ENCODE results near the gene LY6G6D.

Gene LY6G6D

GRCh38 chr6:31676904-31677303 lies 38.2 kb upstream of the LY6G6D start:
- H3K27me3 ChIP-seq (replicated peaks in 2 of 5; ENCODE audit: control insufficient read depth in 4 of 5, insufficient read depth in 5 of 5, low read length in 4 of 5) = no peaks in the 10 kb centered on the region
- CTCF ChIA-PET = no interaction called here
- H3K9me3 ChIP-seq (ENCODE audit: control extremely low read depth in 1 of 5, control insufficient read depth in 4 of 5, insufficient read depth in 2 of 5, low read depth in 1 of 5, low read length in 4 of 5) = no peaks in the 10 kb centered on the region
- no peak overlapping the region for H3K27ac ChIP-seq (ENCODE audit: insufficient read depth in 1 of 2, low read depth in 1 of 2, low read length in 2 of 2, poor library complexity in 1 of 2, severe bottlenecking in 2 of 2)
- DNase-seq = no peak
- 96% methylated on average over 3 of the region's 6 CpGs for WGBS (ENCODE audit: insufficient coverage)
- no peak overlapping the region for H3K4me3 ChIP-seq (ENCODE audit: control insufficient read depth in 1 of 7, extremely low read depth in 1 of 7, insufficient read depth in 4 of 7, low read depth in 2 of 7, low read length in 6 of 7)
- POLR2A ChIA-PET = no interaction called here
- H3K36me3 ChIP-seq (ENCODE audit: control insufficient read depth in 4 of 4, insufficient read depth in 4 of 4, low read length in 3 of 4) = peaks cover 0 to 16% (median 13%) of the 10 kb centered on the region in 4 experiments
- H3K4me1 ChIP-seq (ENCODE audit: control extremely low read depth in 1 of 4, control insufficient read depth in 4 of 4, insufficient read depth in 4 of 4, low read length in 3 of 4) = peaks cover 0 to 37% (median 26%) of the 10 kb centered on the region in 4 experiments

- POLR2A ChIA-PET = no interaction called here
- WGBS (ENCODE audit: insufficient coverage) = 86% methylated on average over 8 of the region's 8 CpGs
These were observed 37.2 kb upstream of the LY6G6D start for GRCh38 chr6:31677955-31678354.

GRCh38 chr6:31680226-31681134 lies 34.7 kb upstream of the LY6G6D start, which contains the start of gene LY6G5C:
Gene LY6G5C (minus strand): TSS chr6:31681067. CDS start chr6:31680373, 694 bp downstream.
- Histone ChIP-seq H3K4me3 (ENCODE audit: control insufficient read depth in 1 of 7, extremely low read depth in 1 of 7, insufficient read depth in 4 of 7, low read depth in 2 of 7, low read length in 6 of 7) (peak within 1 kb of the TSS; percentile 60 to 89 (median 79)), H3K9me3 (ENCODE audit: control extremely low read depth in 1 of 5, control insufficient read depth in 4 of 5, insufficient read depth in 2 of 5, low read depth in 1 of 5, low read length in 4 of 5) (no peaks in the 10 kb centered on the region), H3K27ac (ENCODE audit: insufficient read depth in 1 of 2, low read depth in 1 of 2, low read length in 2 of 2, poor library complexity in 1 of 2, severe bottlenecking in 2 of 2) (peak within 1 kb of the TSS in 1 of 2 experiments; percentile 1), H3K27me3 (replicated peaks in 2 of 5; ENCODE audit: control insufficient read depth in 4 of 5, insufficient read depth in 5 of 5, low read length in 4 of 5) (no peaks in the 10 kb centered on the region), H3K36me3 (ENCODE audit: control insufficient read depth in 4 of 4, insufficient read depth in 4 of 4, low read length in 3 of 4) (peaks cover 0 to 10% (median 7%) of the 10 kb centered on the region in 4 experiments), H3K4me1 (ENCODE audit: control extremely low read depth in 1 of 4, control insufficient read depth in 4 of 4, insufficient read depth in 4 of 4, low read length in 3 of 4) (peaks cover 0 to 38% (median 35%) of the 10 kb centered on the region in 4 experiments)
- ChIA-PET POLR2A (interaction anchor here (0.6 to 0.9 kb wide), 3 partner anchors 10 to 115 kb away, joined by 3 read pairs; partner anchors contain the start of gene VARS1), CTCF (interaction anchor here (0.6 to 3.3 kb wide), 20 partner anchors 9 to 243 kb away, joined by 3 to 17 read pairs (median 4); partner anchors contain the start of genes ABHD16A, C6orf47 and LY6G5B)
- 17% methylated on average over 16 of the region's 17 CpGs for WGBS (ENCODE audit: insufficient coverage)
- peak; percentile 65 to 67 (median 67) for DNase-seq

More at GRCh38 chr6:31677955-31678354, 37.2 kb upstream of the LY6G6D start:
- Histone ChIP-seq H3K27ac (ENCODE audit: insufficient read depth in 1 of 2, low read depth in 1 of 2, low read length in 2 of 2, poor library complexity in 1 of 2, severe bottlenecking in 2 of 2) (no peak overlapping the region), H3K27me3 (replicated peaks in 2 of 5; ENCODE audit: control insufficient read depth in 4 of 5, insufficient read depth in 5 of 5, low read length in 4 of 5) (no peaks in the 10 kb centered on the region), H3K4me3 (ENCODE audit: control insufficient read depth in 1 of 7, extremely low read depth in 1 of 7, insufficient read depth in 4 of 7, low read depth in 2 of 7, low read length in 6 of 7) (no peak overlapping the region), H3K9me3 (ENCODE audit: control extremely low read depth in 1 of 5, control insufficient read depth in 4 of 5, insufficient read depth in 2 of 5, low read depth in 1 of 5, low read length in 4 of 5) (no peaks in the 10 kb centered on the region), H3K4me1 (ENCODE audit: control extremely low read depth in 1 of 4, control insufficient read depth in 4 of 4, insufficient read depth in 4 of 4, low read length in 3 of 4) (peaks cover 0 to 37% (median 30%) of the 10 kb centered on the region in 4 experiments), H3K36me3 (ENCODE audit: control insufficient read depth in 4 of 4, insufficient read depth in 4 of 4, low read length in 3 of 4) (peaks cover 0 to 8% (median 5%) of the 10 kb centered on the region in 4 experiments)
- CTCF ChIA-PET = interaction anchor here (0.7 to 1.5 kb wide), 4 partner anchors 11 to 149 kb away, joined by 3 read pairs; partner anchors contain the start of gene HSPA1B
- no peak for DNase-seq

GRCh38 chr6:31681135-31681671 lies 33.9 kb upstream of the LY6G6D start:
- peak in 2 of 3 donors; percentile 66 to 68 for DNase-seq
- Histone ChIP-seq H3K9me3 (ENCODE audit: control extremely low read depth in 1 of 5, control insufficient read depth in 4 of 5, insufficient read depth in 2 of 5, low read depth in 1 of 5, low read length in 4 of 5) (no peaks in the 10 kb centered on the region), H3K27ac (ENCODE audit: insufficient read depth in 1 of 2, low read depth in 1 of 2, low read length in 2 of 2, poor library complexity in 1 of 2, severe bottlenecking in 2 of 2) (peak overlapping the region in 1 of 2 experiments; percentile 1), H3K4me1 (ENCODE audit: control extremely low read depth in 1 of 4, control insufficient read depth in 4 of 4, insufficient read depth in 4 of 4, low read length in 3 of 4) (peaks cover 0 to 38% (median 35%) of the 10 kb centered on the region in 4 experiments), H3K27me3 (replicated peaks in 2 of 5; ENCODE audit: control insufficient read depth in 4 of 5, insufficient read depth in 5 of 5, low read length in 4 of 5) (no peaks in the 10 kb centered on the region), H3K4me3 (ENCODE audit: control insufficient read depth in 1 of 7, extremely low read depth in 1 of 7, insufficient read depth in 4 of 7, low read depth in 2 of 7, low read length in 6 of 7) (peak overlapping the region; percentile 60 to 89 (median 79)), H3K36me3 (ENCODE audit: control insufficient read depth in 4 of 4, insufficient read depth in 4 of 4, low read length in 3 of 4) (peaks cover 0 to 17% (median 14%) of the 10 kb centered on the region in 4 experiments)
- ChIA-PET POLR2A (interaction anchor here (0.6 to 0.9 kb wide), 2 partner anchors 10 to 115 kb away, joined by 3 read pairs; partner anchors contain the start of gene VARS1), CTCF (interaction anchor here (0.6 to 3.3 kb wide), 15 partner anchors 10 to 242 kb away, joined by 3 to 17 read pairs (median 4); partner anchors contain the start of genes ABHD16A, C6orf47 and LY6G5B)
- 0% methylated on average over 38 of the region's 40 CpGs for WGBS (ENCODE audit: insufficient coverage)

GRCh38 chr6:31683591-31683990 lies 31.6 kb upstream of the LY6G6D start:
- Histone ChIP-seq H3K9me3 (ENCODE audit: control extremely low read depth in 1 of 5, control insufficient read depth in 4 of 5, insufficient read depth in 2 of 5, low read depth in 1 of 5, low read length in 4 of 5) (no peaks in the 10 kb centered on the region), H3K27me3 (replicated peaks in 2 of 5; ENCODE audit: control insufficient read depth in 4 of 5, insufficient read depth in 5 of 5, low read length in 4 of 5) (no peaks in the 10 kb centered on the region), H3K4me1 (ENCODE audit: control extremely low read depth in 1 of 4, control insufficient read depth in 4 of 4, insufficient read depth in 4 of 4, low read length in 3 of 4) (peaks cover 0 to 38% (median 32%) of the 10 kb centered on the region in 4 experiments), H3K27ac (ENCODE audit: insufficient read depth in 1 of 2, low read depth in 1 of 2, low read length in 2 of 2, poor library complexity in 1 of 2, severe bottlenecking in 2 of 2) (no peak overlapping the region), H3K36me3 (ENCODE audit: control insufficient read depth in 4 of 4, insufficient read depth in 4 of 4, low read length in 3 of 4) (peaks cover 0 to 38% (median 38%) of the 10 kb centered on the region in 4 experiments), H3K4me3 (ENCODE audit: control insufficient read depth in 1 of 7, extremely low read depth in 1 of 7, insufficient read depth in 4 of 7, low read depth in 2 of 7, low read length in 6 of 7) (peak overlapping the region in 3 of 7 experiments; percentile 42 to 63 (median 46))
- DNase-seq = no peak
- ChIA-PET CTCF (interaction anchor here (1.3 to 7.8 kb wide), 3 partner anchors 17 to 43 kb away, joined by 3 to 51 read pairs (median 6); partner anchors contain the start of gene ABHD16A), POLR2A (no interaction called here)
- 98% methylated on average over 12 of the region's 13 CpGs for WGBS (ENCODE audit: insufficient coverage)

- H3K4me3 ChIP-seq (ENCODE audit: control insufficient read depth in 1 of 7, extremely low read depth in 1 of 7, insufficient read depth in 4 of 7, low read depth in 2 of 7, low read length in 6 of 7) = no peak overlapping the region
- peak overlapping the region in 1 of 2 experiments; percentile 7 for H3K27ac ChIP-seq (ENCODE audit: insufficient read depth in 1 of 2, low read depth in 1 of 2, low read length in 2 of 2, poor library complexity in 1 of 2, severe bottlenecking in 2 of 2)
- no peaks in the 10 kb centered on the region for H3K9me3 ChIP-seq (ENCODE audit: control extremely low read depth in 1 of 5, control insufficient read depth in 4 of 5, insufficient read depth in 2 of 5, low read depth in 1 of 5, low read length in 4 of 5)
- H3K27me3 ChIP-seq (replicated peaks in 2 of 5; ENCODE audit: control insufficient read depth in 4 of 5, insufficient read depth in 5 of 5, low read length in 4 of 5) = no peaks in the 10 kb centered on the region
- ChIA-PET CTCF (interaction anchor here (0.8 to 7.8 kb wide), 4 partner anchors 14 to 135 kb away, joined by 3 to 51 read pairs (median 4); partner anchors contain the start of gene ABHD16A), POLR2A (no interaction called here)
- H3K4me1 ChIP-seq (ENCODE audit: control extremely low read depth in 1 of 4, control insufficient read depth in 4 of 4, insufficient read depth in 4 of 4, low read length in 3 of 4) = peaks cover 0 to 14% (median 7%) of the 10 kb centered on the region in 4 experiments
- DNase-seq = no peak
- WGBS (ENCODE audit: insufficient coverage) = 86% methylated on average over 4 of the region's 5 CpGs
- H3K36me3 ChIP-seq (ENCODE audit: control insufficient read depth in 4 of 4, insufficient read depth in 4 of 4, low read length in 3 of 4) = peaks cover 12 to 67% (median 62%) of the 10 kb centered on the region in 4 experiments
These were observed 28.7 kb upstream of the LY6G6D start for GRCh38 chr6:31686483-31686882.

Measured in common myeloid progenitor, CD34-positive (primary cell).